Prostate gland (tissue), 2 donors: ENCODE results near the gene INSIG2. TPM values are rescaled to one million over a fixed set of nuclear protein-coding genes. Genes with fewer than 3 reads are reported as not detected.

ENCODE experiments used
- DNase-seq: peaks from one replicate; pipeline ENCODE4 v3.0.0-alpha.2; 2019; ENCODE audit warnings: low spot score
- H3K27ac ChIP-seq, 2 donors: fragments of 200-600 bp; sonication (generic); 2 replicates each; pipeline ENCODE4 v1.5.1; 2017 to 2019
- H3K27me3 ChIP-seq: fragments of 200-600 bp; sonication (generic); replicated peaks from 2 replicates; pipeline ENCODE4 v1.5.1; 2019; ENCODE audit not compliant: insufficient read depth
- H3K36me3 ChIP-seq, 2 donors: fragments of 200-600 bp; sonication (generic); 1 replicate in 1 of 2; 2 replicates in 1 of 2; pipeline versions ENCODE4 v1.5.1 to v1.8.1; 2017 to 2019
- H3K4me1 ChIP-seq: fragments of 200-600 bp; sonication (generic); replicated peaks from 2 replicates; pipeline ENCODE4 v1.5.1; 2019
- H3K4me3 ChIP-seq, 2 donors: fragments of 200-600 bp; sonication (generic); 2 replicates each; pipeline ENCODE4 v1.5.1; 2017 to 2019
- H3K9me3 ChIP-seq: fragments of 200-600 bp; sonication (generic); 2 replicates; pipeline ENCODE4 v1.5.1; 2017
- CTCF ChIP-seq, 4 experiments: fragments of 200-600 bp in 2 of 4; fragments of 450-650 bp in 2 of 4; sonication (generic) in 2 of 4; IDR thresholded peaks; 1 replicate in 3 of 4; 2 replicates in 1 of 4; pipeline ENCODE4 v1.5.1; 2016 to 2019; ENCODE audit warnings: antibody characterized with exemption in 4 of 4, mild to moderate bottlenecking in 2 of 4, moderate library complexity in 2 of 4
- POLR2A ChIP-seq: fragments of 450-650 bp; IDR thresholded peaks from one replicate; pipeline ENCODE4 v1.6.1; 2016; ENCODE audit warnings: antibody characterized with exemption, mild to moderate bottlenecking
- POLR2AphosphoS5 ChIP-seq: sonication (generic); formaldehyde crosslinking; IDR thresholded peaks from one replicate; pipeline ENCODE4 v1.6.1; 2017; ENCODE audit warnings: antibody characterized with exemption
- WGBS: methylation state at CpG from one replicate; pipeline ENCODE4 v1.1.5; 2018; 5-methylcytosine and 5-hydroxymethylcytosine counted together
- intact Hi-C: fragments of 100-400 bp; cut with DNase I; formaldehyde crosslinking; loops from one replicate; pipeline ENCODE4 v1.14.2; 2022
- total RNA-seq, 2 donors: library from RNA; depleted of rRNA; stranded (reverse); fragments of >200 nt; gene quantifications; one replicate each; pipeline ENCODE4 v1.1.0, GENCODE V29; 2016

INSIG2 gene
- total RNA-seq, 2 donors from 2014 or later: 12.6 to 15.7 TPM

- Histone ChIP-seq H3K36me3 (no peaks in the 10 kb centered on the region), H3K27ac (no peak overlapping the region), H3K4me1 (no peaks in the 10 kb centered on the region), H3K4me3 (no peak overlapping the region), H3K27me3 (no peaks in the 10 kb centered on the region), H3K9me3 (no peaks in the 10 kb centered on the region)
- intact Hi-C loops: no loop called here
- DNase-seq: no peak
- TF ChIP-seq CTCF (IDR thresholded peaks at IDR 0.05) (no peak), POLR2A (no peak), POLR2AphosphoS5 (no peak)
Observed at GRCh38 chr2:118062048-118062447, 26.2 kb upstream of the INSIG2 start.

- Histone ChIP-seq H3K36me3 (no peaks in the 10 kb centered on the region), H3K4me3 (no peak overlapping the region), H3K9me3 (no peaks in the 10 kb centered on the region), H3K27me3 (no peaks in the 10 kb centered on the region), H3K4me1 (no peaks in the 10 kb centered on the region), H3K27ac (no peak overlapping the region)
- DNase-seq: no peak
- TF ChIP-seq POLR2AphosphoS5 (no peak), CTCF (IDR thresholded peaks at IDR 0.05) (no peak)
- intact Hi-C loops: no loop called here
- WGBS: 26% methylated on average over 2 of the region's 2 CpGs
Observed at GRCh38 chr2:118062669-118063068, 25.6 kb upstream of the INSIG2 start.

GRCh38 chr2:118065015-118065706 is 23.1 kb upstream of the INSIG2 start:
- TF ChIP-seq POLR2AphosphoS5 (no peak), POLR2A (no peak), CTCF (IDR thresholded peaks at IDR 0.05) (no peak)
- Histone ChIP-seq H3K4me1 (no peaks in the 10 kb centered on the region), H3K4me3 (no peak overlapping the region), H3K27me3 (peaks cover 2% of the 10 kb centered on the region), H3K9me3 (no peaks in the 10 kb centered on the region), H3K36me3 (no peaks in the 10 kb centered on the region), H3K27ac (no peak overlapping the region)
- WGBS: 71% methylated on average over 5 of the region's 5 CpGs
- no peak for DNase-seq
- intact Hi-C loops: no loop called here

GRCh38 chr2:118065921-118066511 is 22.3 kb upstream of the INSIG2 start:
- H3K27me3 ChIP-seq: peaks cover 2% of the 10 kb centered on the region
- 77% methylated on average over 8 of the region's 8 CpGs for WGBS
- no peaks in the 10 kb centered on the region for H3K36me3 ChIP-seq
- no peak for DNase-seq
- H3K27ac ChIP-seq: no peak overlapping the region
- no peaks in the 10 kb centered on the region for H3K9me3 ChIP-seq
- H3K4me3 ChIP-seq: no peak overlapping the region
- TF ChIP-seq POLR2AphosphoS5: no peak
- no peak for TF ChIP-seq CTCF (IDR thresholded peaks at IDR 0.05)
- TF ChIP-seq POLR2A: no peak
- no peaks in the 10 kb centered on the region for H3K4me1 ChIP-seq
- intact Hi-C loops: no loop called here
